Measurements from ENCODE around the gene PCSK5. TPM values are rescaled to one million over a fixed set of nuclear protein-coding genes. Genes with fewer than 3 reads are reported as not detected.

PCSK5 gene
- total and polyA plus RNA-seq, 8 donors: 0.37 to 86.3 (median 4.9) TPM

- peak in 1 of 2 donors; percentile 59 for DNase-seq
- Histone ChIP-seq H3K9me3 (no peaks in the 10 kb centered on the region), H3K27ac (no peak overlapping the region), H3K4me3 (no peak overlapping the region), H3K27me3 (no peaks in the 10 kb centered on the region), H3K36me3 (peaks cover 0 to 7% (median 3%) of the 10 kb centered on the region in 4 donors), H3K4me1 (peaks cover 0 to 6% (median under 1%) of the 10 kb centered on the region in 4 donors)
- 30 to 54% (median 48%) methylated on average over 7 of the region's 7 CpGs for WGBS, 5 donors
- intact Hi-C loops (cut with DNase I; ENCODE audit: low total_unique reads): no loop called here
- TF ChIP-seq EP300 (IDR thresholded peaks at IDR 0.05) (no peak), POLR2A (IDR thresholded peaks at IDR 0.05) (no peak)
Observed at GRCh38 chr9:76023715-76024195, 133.3 kb downstream of the PCSK5 start.

- no peak overlapping the region for H3K4me3 ChIP-seq
- TF ChIP-seq POLR2AphosphoS5 (IDR thresholded peaks at IDR 0.05) (no peak), POLR2A (IDR thresholded peaks at IDR 0.05) (no peak), EP300 (IDR thresholded peaks at IDR 0.05) (no peak), CTCF (IDR thresholded peaks at IDR 0.05) (no peak)
- no peaks in the 10 kb centered on the region for H3K27me3 ChIP-seq
- H3K36me3 ChIP-seq: peaks cover 0 to 7% (median 3%) of the 10 kb centered on the region in 4 donors
- H3K9me3 ChIP-seq: no peaks in the 10 kb centered on the region
- no peak overlapping the region for H3K27ac ChIP-seq
- intact Hi-C loops (cut with DNase I; ENCODE audit: low total_unique reads): no loop called here
- 69 to 97% (median 87%) methylated on average over 1 of the region's 1 CpG for whole genome bisulfite sequencing, 5 donors
- peaks cover 0 to 4% (median 0%) of the 10 kb centered on the region in 4 donors for H3K4me1 ChIP-seq
- no peak for DNase-seq
Observed at GRCh38 chr9:76025286-76025685, 134.8 kb downstream of the PCSK5 start.

GRCh38 chr9:76026796-76027195 lies 136.3 kb downstream of the PCSK5 start:
- no peak for DNase-seq
- intact Hi-C loops (cut with DNase I; ENCODE audit: low total_unique reads): no loop called here
- H3K9me3 ChIP-seq: no peaks in the 10 kb centered on the region
- no peak overlapping the region for H3K4me3 ChIP-seq
- H3K27ac ChIP-seq: no peak overlapping the region
- H3K27me3 ChIP-seq: no peaks in the 10 kb centered on the region
- 94 to 97% (median 95%) methylated on average over 6 of the region's 6 CpGs for WGBS, 5 donors
- TF ChIP-seq EP300 (IDR thresholded peaks at IDR 0.05) (no peak), CTCF (IDR thresholded peaks at IDR 0.05) (no peak), POLR2A (IDR thresholded peaks at IDR 0.05) (no peak), POLR2AphosphoS5 (IDR thresholded peaks at IDR 0.05) (no peak)
- peaks cover 0 to 7% (median 3%) of the 10 kb centered on the region in 4 donors for H3K36me3 ChIP-seq
- peaks cover 0 to 6% (median 0%) of the 10 kb centered on the region in 4 donors for H3K4me1 ChIP-seq

GRCh38 chr9:76027416-76027815 lies 136.9 kb downstream of the PCSK5 start:
- Histone ChIP-seq H3K36me3 (peaks cover 0 to 7% (median 3%) of the 10 kb centered on the region in 4 donors), H3K27ac (no peak overlapping the region), H3K9me3 (no peaks in the 10 kb centered on the region), H3K4me3 (no peak overlapping the region), H3K4me1 (peaks cover 0 to 12% (median 0%) of the 10 kb centered on the region in 4 donors), H3K27me3 (no peaks in the 10 kb centered on the region)
- no peak for TF ChIP-seq POLR2A (IDR thresholded peaks at IDR 0.05)
- no peak for TF ChIP-seq POLR2AphosphoS5 (IDR thresholded peaks at IDR 0.05)
- no peak for TF ChIP-seq CTCF (IDR thresholded peaks at IDR 0.05)
- no peak for TF ChIP-seq EP300 (IDR thresholded peaks at IDR 0.05)
- intact Hi-C loops (cut with DNase I; ENCODE audit: low total_unique reads): no loop called here
- 64 to 81% (median 74%) methylated on average over 5 of the region's 5 CpGs for WGBS, 5 donors
- peak in 1 of 2 donors; percentile 11 for DNase-seq

GRCh38 chr9:76027861-76028260 lies 137.4 kb downstream of the PCSK5 start:
- Histone ChIP-seq H3K4me1 (peaks cover 0 to 13% (median 0%) of the 10 kb centered on the region in 4 donors), H3K9me3 (no peaks in the 10 kb centered on the region), H3K4me3 (no peak overlapping the region), H3K27ac (no peak overlapping the region), H3K36me3 (peaks cover 0 to 7% (median 3%) of the 10 kb centered on the region in 4 donors), H3K27me3 (no peaks in the 10 kb centered on the region)
- DNase-seq: no peak
- intact Hi-C loops (cut with DNase I; ENCODE audit: low total_unique reads): no loop called here
- WGBS, 5 donors: 85 to 97% (median 90%) methylated on average over 2 of the region's 2 CpGs
- TF ChIP-seq CTCF (IDR thresholded peaks at IDR 0.05) (no peak), POLR2AphosphoS5 (IDR thresholded peaks at IDR 0.05) (no peak), EP300 (IDR thresholded peaks at IDR 0.05) (no peak), POLR2A (IDR thresholded peaks at IDR 0.05) (no peak)

Measured in stomach (tissue), 9 donors.